ENCODE results near the gene BTNL2. TPM values are rescaled to one million over a fixed set of nuclear protein-coding genes. Genes with fewer than 3 reads are reported as not detected.
"Not testable (repeated sequence)": the region's sequence is repeated elsewhere in the genome, so short reads cannot be mapped to it uniquely, and the experiment has no call there.

Gene BTNL2
- total RNA-seq, 1 donor from 2014 or later = not detected

- Histone ChIP-seq H3K36me3 (ENCODE audit: control insufficient read depth, insufficient read depth, low read length) (no peaks in the 10 kb centered on the region), H3K27me3 (ENCODE audit: control insufficient read depth, insufficient read depth, low read length) (peaks cover 2% of the 10 kb centered on the region), H3K4me3 (ENCODE audit: low read depth, low read length) (no peak overlapping the region)
- TF ChIP-seq CTCF (IDR thresholded peaks at IDR 0.05; ENCODE audit: insufficient read depth, low read length, poor library complexity, severe bottlenecking) = no peak
- no peak for DNase-seq (ENCODE audit: low read depth)
These were observed 29.2 kb upstream of the BTNL2 start for GRCh38 chr6:32436186-32436585.

- not testable (repeated sequence) for H3K36me3 ChIP-seq (ENCODE audit: control insufficient read depth, insufficient read depth, low read length); H3K27me3 ChIP-seq (ENCODE audit: control insufficient read depth, insufficient read depth, low read length); DNase-seq (ENCODE audit: low read depth); H3K4me3 ChIP-seq (ENCODE audit: low read depth, low read length)
These were observed 27.0 kb upstream of the BTNL2 start for GRCh38 chr6:32433950-32434349.

GRCh38 chr6:32432050-32432450, 25.1 kb upstream of the BTNL2 start:
- H3K36me3 ChIP-seq (ENCODE audit: control insufficient read depth, insufficient read depth, low read length) = no peaks in the 10 kb centered on the region
- no peak overlapping the region for H3K4me3 ChIP-seq (ENCODE audit: low read depth, low read length)
- no peak for TF ChIP-seq CTCF (IDR thresholded peaks at IDR 0.05; ENCODE audit: insufficient read depth, low read length, poor library complexity, severe bottlenecking)
- peaks cover 2% of the 10 kb centered on the region for H3K27me3 ChIP-seq (ENCODE audit: control insufficient read depth, insufficient read depth, low read length)
- no peak for DNase-seq (ENCODE audit: low read depth)

- no peak for DNase-seq (ENCODE audit: low read depth)
- Histone ChIP-seq H3K36me3 (ENCODE audit: control insufficient read depth, insufficient read depth, low read length) (no peaks in the 10 kb centered on the region), H3K4me3 (ENCODE audit: low read depth, low read length) (no peak overlapping the region), H3K27me3 (ENCODE audit: control insufficient read depth, insufficient read depth, low read length) (peaks cover 2% of the 10 kb centered on the region)
- TF ChIP-seq CTCF (IDR thresholded peaks at IDR 0.05; ENCODE audit: insufficient read depth, low read length, poor library complexity, severe bottlenecking) = no peak
These were observed 24.2 kb upstream of the BTNL2 start for GRCh38 chr6:32431142-32431541.

GRCh38 chr6:32430179-32430578, 23.2 kb upstream of the BTNL2 start:
- no peak for DNase-seq (ENCODE audit: low read depth)
- no peak overlapping the region for H3K4me3 ChIP-seq (ENCODE audit: low read depth, low read length)
- peaks cover 2% of the 10 kb centered on the region for H3K27me3 ChIP-seq (ENCODE audit: control insufficient read depth, insufficient read depth, low read length)
- no peak for TF ChIP-seq CTCF (IDR thresholded peaks at IDR 0.05; ENCODE audit: insufficient read depth, low read length, poor library complexity, severe bottlenecking)
- no peaks in the 10 kb centered on the region for H3K36me3 ChIP-seq (ENCODE audit: control insufficient read depth, insufficient read depth, low read length)

GRCh38 chr6:32427934-32428474, 21.0 kb upstream of the BTNL2 start:
- Histone ChIP-seq H3K36me3 (ENCODE audit: control insufficient read depth, insufficient read depth, low read length) (no peaks in the 10 kb centered on the region), H3K27me3 (ENCODE audit: control insufficient read depth, insufficient read depth, low read length) (no peaks in the 10 kb centered on the region), H3K4me3 (ENCODE audit: low read depth, low read length) (no peak overlapping the region)
- DNase-seq (ENCODE audit: low read depth) = no peak
- TF ChIP-seq CTCF (IDR thresholded peaks at IDR 0.05; ENCODE audit: insufficient read depth, low read length, poor library complexity, severe bottlenecking) = no peak
